Measurements from ENCODE around the gene IL15RA. TPM values are rescaled to one million over a fixed set of nuclear protein-coding genes. Genes with fewer than 3 reads are reported as not detected.

The IL15RA gene
- total and polyA plus RNA-seq, 2 donors (not counting 1 experiment from before 2014, with no cell fraction given), result 9.3 to 9.6 TPM

- Histone ChIP-seq H3K9me3 (ENCODE audit: control extremely low read depth in 1 of 3, control insufficient read depth in 2 of 3, insufficient read depth in 1 of 3, low read length in 2 of 3) (no peaks in the 10 kb centered on the region), H2AFZ (ENCODE audit: insufficient read depth, low read depth, low read length, poor library complexity, severe bottlenecking) (no peak overlapping the region), H3K4me2 (replicated peaks; ENCODE audit: low read depth, low read length, poor library complexity, severe bottlenecking) (no peak overlapping the region), H3K27me3 (replicated peaks in 1 of 4; ENCODE audit: control extremely low read depth in 1 of 4, control insufficient read depth in 3 of 4, insufficient read depth in 4 of 4, low read length in 3 of 4) (no peaks in the 10 kb centered on the region), H4K20me1 (ENCODE audit: control insufficient read depth, insufficient read depth, low read length, poor library complexity, severe bottlenecking) (no peaks in the 10 kb centered on the region), H3K4me1 (ENCODE audit: control insufficient read depth in 2 of 2, insufficient read depth in 2 of 2, low read length in 2 of 2) (no peaks in the 10 kb centered on the region), H3K79me2 (ENCODE audit: control insufficient read depth, insufficient read depth, low read length) (peaks cover 12% of the 10 kb centered on the region), H3K27ac (ENCODE audit: low read length in 2 of 2) (no peak overlapping the region), H3K4me3 (ENCODE audit: control extremely low read depth in 1 of 5, extremely low read depth in 1 of 5, insufficient read depth in 1 of 5, low read depth in 2 of 5, low read length in 4 of 5) (no peak overlapping the region), H3K9ac (ENCODE audit: low read length) (no peak overlapping the region), H3K36me3 (replicated peaks in 1 of 2; ENCODE audit: control extremely low read depth in 1 of 2, control insufficient read depth in 1 of 2, extremely low read depth in 1 of 2, insufficient read depth in 2 of 2, low read length in 1 of 2) (peaks cover 29 to 95% of the 10 kb centered on the region in 2 experiments)
- Mint-ChIP-seq H3K27ac (no peak overlapping the region), H3K27me3 (no peaks in the 10 kb centered on the region), H3K9me3 (ENCODE audit: insufficient read depth) (no peaks in the 10 kb centered on the region), H3K4me3 (no peak overlapping the region), H3K4me1 (no peaks in the 10 kb centered on the region)
- TF ChIP-seq EZH2 (IDR thresholded peaks at IDR 0.05; ENCODE audit: borderline replicate concordance, insufficient read depth, low read depth, low read length, poor library complexity, severe bottlenecking) (no peak), CTCF (IDR thresholded peaks at IDR 0.05) (no peak)
- DNase-seq (no peak), ATAC-seq (ENCODE audit: low read depth) (no peak)
- CTCF ChIA-PET, result no interaction called here
- no CpG with 5 or more reads among the region's 4 CpGs for WGBS (ENCODE audit: insufficient coverage)
- POLR2A ChIA-PET, result no interaction called here
- intact Hi-C loops (cut with micrococcal nuclease), result no loop called here
Observed at GRCh38 chr10:5913736-5914135, 63.6 kb downstream of the IL15RA start.

DNA sequence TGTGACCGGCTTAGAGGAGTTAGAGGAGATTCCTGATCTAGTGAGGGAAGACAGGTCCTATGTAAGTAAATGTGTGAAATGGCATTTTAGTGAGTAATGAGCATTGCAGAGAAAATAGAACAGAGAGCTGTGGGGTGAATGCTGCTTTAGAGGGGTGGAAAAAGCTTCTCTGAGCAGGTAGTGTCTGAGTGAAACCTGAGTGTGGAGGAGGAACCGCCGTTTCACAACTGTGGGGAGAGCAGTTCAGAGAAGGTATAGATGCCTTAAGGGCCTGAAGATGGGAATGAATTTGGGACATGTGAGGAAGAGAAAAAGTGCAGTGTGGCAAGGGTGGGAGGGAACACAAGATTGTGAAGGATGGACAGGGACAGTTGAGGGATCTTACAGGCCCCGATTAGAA, 65.7 kb downstream of the IL15RA start:
- WGBS (ENCODE audit: insufficient coverage), result 100% methylated on average over 3 of the region's 4 CpGs
- Histone ChIP-seq H4K20me1 (ENCODE audit: control insufficient read depth, insufficient read depth, low read length, poor library complexity, severe bottlenecking) (no peaks in the 10 kb centered on the region), H3K79me2 (ENCODE audit: control insufficient read depth, insufficient read depth, low read length) (peaks cover 28% of the 10 kb centered on the region), H3K36me3 (replicated peaks in 1 of 2; ENCODE audit: control extremely low read depth in 1 of 2, control insufficient read depth in 1 of 2, extremely low read depth in 1 of 2, insufficient read depth in 2 of 2, low read length in 1 of 2) (peaks cover 28 to 84% of the 10 kb centered on the region in 2 experiments), H3K4me2 (replicated peaks; ENCODE audit: low read depth, low read length, poor library complexity, severe bottlenecking) (no peak overlapping the region), H3K9ac (ENCODE audit: low read length) (no peak overlapping the region), H3K9me3 (ENCODE audit: control extremely low read depth in 1 of 3, control insufficient read depth in 2 of 3, insufficient read depth in 1 of 3, low read length in 2 of 3) (no peaks in the 10 kb centered on the region), H3K4me1 (ENCODE audit: control insufficient read depth in 2 of 2, insufficient read depth in 2 of 2, low read length in 2 of 2) (no peaks in the 10 kb centered on the region), H3K27ac (ENCODE audit: low read length in 2 of 2) (no peak overlapping the region), H3K4me3 (ENCODE audit: control extremely low read depth in 1 of 5, extremely low read depth in 1 of 5, insufficient read depth in 1 of 5, low read depth in 2 of 5, low read length in 4 of 5) (no peak overlapping the region), H3K27me3 (replicated peaks in 1 of 4; ENCODE audit: control extremely low read depth in 1 of 4, control insufficient read depth in 3 of 4, insufficient read depth in 4 of 4, low read length in 3 of 4) (no peaks in the 10 kb centered on the region), H2AFZ (ENCODE audit: insufficient read depth, low read depth, low read length, poor library complexity, severe bottlenecking) (no peak overlapping the region)
- Mint-ChIP-seq H3K9me3 (ENCODE audit: insufficient read depth) (no peaks in the 10 kb centered on the region), H3K27ac (no peak overlapping the region), H3K4me3 (no peak overlapping the region), H3K27me3 (no peaks in the 10 kb centered on the region), H3K4me1 (peaks cover 5% of the 10 kb centered on the region)
- no peak for ATAC-seq (ENCODE audit: low read depth)
- POLR2A ChIA-PET, result no interaction called here
- intact Hi-C loops (cut with micrococcal nuclease), result no loop called here
- no peak for DNase-seq
- CTCF ChIA-PET, result no interaction called here
- TF ChIP-seq EZH2 (IDR thresholded peaks at IDR 0.05; ENCODE audit: borderline replicate concordance, insufficient read depth, low read depth, low read length, poor library complexity, severe bottlenecking) (no peak), CTCF (IDR thresholded peaks at IDR 0.05) (no peak)

Measured in B cell (primary cell).